Glutamatergic neuron (in vitro differentiated cells): ENCODE measurements around the gene MAPKAP1. TPM values are rescaled to one million over a fixed set of nuclear protein-coding genes. Genes with fewer than 3 reads are reported as not detected.
A peak's percentile ranks its signal among the peaks of the same experiment; 100 is the strongest.

Experiments
- DNase-seq: peaks from one replicate; pipeline ENCODE4 v3.0.0; 2022
- H3K27ac Mint-ChIP-seq: one replicate; pipeline ENCODE4 v1.8.0; 2020; ENCODE audit warnings: mild to moderate bottlenecking, mixed read lengths, inconsistent platforms; ENCODE audit not compliant: unreplicated experiment
- H3K27me3 Mint-ChIP-seq: one replicate; pipeline ENCODE4 v1.8.0; 2020; ENCODE audit warnings: mild to moderate bottlenecking, moderate library complexity, mixed read lengths, inconsistent platforms; ENCODE audit not compliant: unreplicated experiment
- H3K36me3 Mint-ChIP-seq: one replicate; pipeline ENCODE4 v1.8.0; 2020; ENCODE audit warnings: mild to moderate bottlenecking, mixed read lengths, inconsistent platforms; ENCODE audit not compliant: unreplicated experiment
- H3K4me1 Mint-ChIP-seq: one replicate; pipeline ENCODE4 v1.8.0; 2020; ENCODE audit warnings: mild to moderate bottlenecking, low read depth, mixed read lengths, inconsistent platforms; ENCODE audit not compliant: unreplicated experiment
- H3K4me3 Mint-ChIP-seq: one replicate; pipeline ENCODE4 v1.8.0; 2020; ENCODE audit warnings: mild to moderate bottlenecking, mixed read lengths, inconsistent platforms; ENCODE audit not compliant: unreplicated experiment
- H3K9me3 Mint-ChIP-seq: one replicate; pipeline ENCODE4 v1.8.0; 2020; ENCODE audit warnings: mild to moderate bottlenecking, moderate library complexity, mixed read lengths, inconsistent platforms; ENCODE audit not compliant: unreplicated experiment
- CTCF ChIP-seq: fragments of 200-600 bp; sonication (generic); IDR thresholded peaks from one replicate; pipeline ENCODE4 v1.5.0; 2021; ENCODE audit not compliant: partially characterized antibody, unreplicated experiment
- total RNA-seq: library from RNA; stranded (reverse); fragmentation: NEBNext Ultra II Directional; extraction: Animal tissue kit (Norgen Biotek cat#: 25700); gene quantifications from one replicate; pipeline ENCODE4 v1.2.1, GENCODE V29; 2021; ENCODE audit not compliant: unreplicated experiment

MAPKAP1 gene
- total RNA-seq, 1 donor from 2014 or later: 59.6 TPM

GRCh38 chr9:125472926-125473701 is 233.9 kb downstream of the MAPKAP1 start:
- Mint-ChIP-seq H3K4me3 (no peak overlapping the region), H3K4me1 (peaks cover 24% of the 10 kb centered on the region), H3K9me3 (no peaks in the 10 kb centered on the region), H3K27ac (no peak overlapping the region), H3K27me3 (peaks cover 2% of the 10 kb centered on the region), H3K36me3 (no peaks in the 10 kb centered on the region)
- DNase-seq: no peak
- no peak for TF ChIP-seq CTCF

- no peaks in the 10 kb centered on the region for H3K36me3 Mint-ChIP-seq
- H3K4me3 Mint-ChIP-seq: no peak overlapping the region
- no peak for DNase-seq
These were observed 234.5 kb downstream of the MAPKAP1 start for GRCh38 chr9:125472562-125472925.

GRCh38 chr9:125470767-125471580 is 236.0 kb downstream of the MAPKAP1 start:
- no peaks in the 10 kb centered on the region for H3K36me3 Mint-ChIP-seq
- H3K9me3 Mint-ChIP-seq: no peaks in the 10 kb centered on the region
- H3K4me1 Mint-ChIP-seq: peaks cover 25% of the 10 kb centered on the region
- no peak overlapping the region for H3K4me3 Mint-ChIP-seq
- DNase-seq: no peak
- H3K27me3 Mint-ChIP-seq: no peaks in the 10 kb centered on the region
- no peak for TF ChIP-seq CTCF
- H3K27ac Mint-ChIP-seq: peak overlapping the region; percentile 53

More at GRCh38 chr9:125472562-125472925, 234.5 kb downstream of the MAPKAP1 start:
- H3K9me3 Mint-ChIP-seq: no peaks in the 10 kb centered on the region
- peaks cover 2% of the 10 kb centered on the region for H3K27me3 Mint-ChIP-seq
- H3K27ac Mint-ChIP-seq: no peak overlapping the region
- peaks cover 25% of the 10 kb centered on the region for H3K4me1 Mint-ChIP-seq
- TF ChIP-seq CTCF: no peak

GRCh38 chr9:125470189-125470588 is 236.8 kb downstream of the MAPKAP1 start:
- no peaks in the 10 kb centered on the region for H3K27me3 Mint-ChIP-seq
- no peaks in the 10 kb centered on the region for H3K9me3 Mint-ChIP-seq
- TF ChIP-seq CTCF: no peak
- no peak overlapping the region for H3K27ac Mint-ChIP-seq
- H3K36me3 Mint-ChIP-seq: no peaks in the 10 kb centered on the region
- H3K4me3 Mint-ChIP-seq: no peak overlapping the region
- peaks cover 25% of the 10 kb centered on the region for H3K4me1 Mint-ChIP-seq
- DNase-seq: no peak

- Mint-ChIP-seq H3K36me3 (no peaks in the 10 kb centered on the region), H3K4me1 (peaks cover 17% of the 10 kb centered on the region), H3K27me3 (no peaks in the 10 kb centered on the region), H3K9me3 (no peaks in the 10 kb centered on the region), H3K27ac (no peak overlapping the region), H3K4me3 (no peak overlapping the region)
- no peak for TF ChIP-seq CTCF
- DNase-seq: no peak
These were observed 238.4 kb downstream of the MAPKAP1 start for GRCh38 chr9:125468646-125469045.
